SK-N-MC (cell line): Measurements from ENCODE around the gene TSHZ2.

ENCODE experiments used
- EZH2 ChIP-seq: fragments of 200-600 bp; sonication (generic); IDR thresholded peaks from one replicate; pipeline ENCODE4 v1.6.1; 2017; ENCODE audit warnings: antibody characterized with exemption
- FOXP2 ChIP-seq: optimal IDR thresholded peaks from 2 replicates; pipeline ENCODE3; 2011; ENCODE audit warnings: mild to moderate bottlenecking, moderate library complexity; ENCODE audit not compliant: insufficient read depth; ENCODE audit errors: extremely low read length, control extremely low read depth
- POLR2AphosphoS5 ChIP-seq: IDR thresholded peaks from 2 replicates; pipeline ENCODE4 v1.6.1; 2012; ENCODE audit warnings: mild to moderate bottlenecking, low read depth, low read length, borderline replicate concordance

DNA sequence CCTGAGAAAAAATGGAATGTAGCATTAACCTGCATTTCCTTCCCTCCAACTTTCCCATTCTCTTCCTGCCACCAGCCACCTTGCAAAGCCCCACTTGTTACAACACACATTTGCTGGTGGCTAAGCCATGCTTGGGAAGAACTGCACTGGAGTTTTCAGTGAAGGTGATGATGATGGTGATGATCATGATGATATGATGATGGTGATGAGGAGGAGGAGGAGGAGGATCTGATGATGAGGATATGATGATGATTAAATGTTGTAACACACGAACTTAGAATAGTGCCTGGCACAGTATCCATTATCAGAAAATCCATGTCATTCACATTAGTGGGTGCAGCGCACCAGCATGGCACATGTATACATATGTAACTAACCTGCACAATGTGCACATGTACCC lies 297.2 kb downstream of the TSHZ2 start:
- TF ChIP-seq EZH2 (no peak), POLR2AphosphoS5 (no peak), FOXP2 (no peak)
